Measurements from ENCODE around the gene PAPPA2. TPM values are rescaled to one million over a fixed set of nuclear protein-coding genes. Genes with fewer than 3 reads are reported as not detected.

The PAPPA2 gene
- total and polyA plus RNA-seq, 2 of the 4 experiments (the other 2 are of a cell fraction): 0.10 to 0.18 TPM

- Histone ChIP-seq H3K4me2 (ENCODE audit: low read depth, low read length) (no peak overlapping the region), H4K5ac (ENCODE audit: low read depth, low read length) (no peak overlapping the region), H3K79me1 (ENCODE audit: low read depth in 1 of 2, low read length in 2 of 2) (no peaks in the 10 kb centered on the region), H3K9me1 (ENCODE audit: insufficient read depth, low read length) (no peaks in the 10 kb centered on the region), H2AK5ac (ENCODE audit: low read depth, low read length) (no peak overlapping the region), H4K91ac (ENCODE audit: insufficient read depth, low read depth, low read length) (no peak overlapping the region), H3K4me3 (ENCODE audit: insufficient read depth, low read depth, low read length) (no peak overlapping the region), H3K14ac (replicated peaks; ENCODE audit: low read depth, low read length) (no peak overlapping the region), H2BK20ac (ENCODE audit: low read depth, low read length) (no peak overlapping the region), H2BK5ac (ENCODE audit: low read depth, low read length, poor library complexity, severe bottlenecking) (no peak overlapping the region), H3K4ac (ENCODE audit: low read depth, low read length) (no peak overlapping the region), H3K27me3 (ENCODE audit: control insufficient read depth, insufficient read depth, low read length) (no peaks in the 10 kb centered on the region), H2AK9ac (replicated peaks; ENCODE audit: low read depth, low read length, poor library complexity) (no peak overlapping the region), H2AFZ (replicated peaks; ENCODE audit: low read length, poor library complexity) (no peak overlapping the region), H3K9ac (ENCODE audit: low read depth, low read length) (no peak overlapping the region), H3K27ac (ENCODE audit: insufficient read depth, low read length) (no peak overlapping the region), H2BK15ac (ENCODE audit: low read depth, low read length) (no peak overlapping the region), H2BK120ac (ENCODE audit: low read depth, low read length) (no peak overlapping the region), H3K18ac (ENCODE audit: low read depth, low read length) (no peak overlapping the region), H3K36me3 (ENCODE audit: control insufficient read depth, insufficient read depth, low read length) (no peaks in the 10 kb centered on the region), H4K20me1 (ENCODE audit: insufficient read depth, low read length) (no peaks in the 10 kb centered on the region), H3K9me3 (ENCODE audit: control insufficient read depth, insufficient read depth, low read length) (no peaks in the 10 kb centered on the region), H3K23ac (ENCODE audit: low read depth, low read length) (no peak overlapping the region), H4K8ac (ENCODE audit: low read depth in 2 of 2, low read length in 2 of 2) (no peak overlapping the region), H3K4me1 (ENCODE audit: control insufficient read depth, insufficient read depth, low read length) (no peaks in the 10 kb centered on the region), H3K56ac (ENCODE audit: extremely low read depth, insufficient read depth, low read length) (no peak overlapping the region)
- ChIA-PET POLR2A (ENCODE audit: unreplicated experiment) (no interaction called here), CTCF (no interaction called here)
- dilution Hi-C loops (cut with HindIII; ENCODE audit: low sequenced_read_pairs, unreplicated experiment): no loop called here
- DNase-seq (no peak), ATAC-seq (ENCODE audit: low read depth) (no peak)
- BruUV-seq (replicated peaks): no TSS peak
- in situ Hi-C loops (cut with MboI; ENCODE audit: low sequenced_read_pairs): no loop called here
- no peak for TF ChIP-seq RAD21 (IDR thresholded peaks at IDR 0.05; ENCODE audit: low read length)
- no peak for TF ChIP-seq POLR2A (IDR thresholded peaks at IDR 0.05; ENCODE audit: low read depth, low read length)
- TF ChIP-seq MXI1 (IDR thresholded peaks at IDR 0.05; ENCODE audit: borderline replicate concordance, low read depth, low read length): no peak
- TF ChIP-seq RCOR1 (IDR thresholded peaks at IDR 0.05; ENCODE audit: insufficient replicate concordance, low read length): no peak
- TF ChIP-seq CHD1 (IDR thresholded peaks at IDR 0.05; ENCODE audit: low read depth, low read length): no peak
- TF ChIP-seq, protein P1, sequence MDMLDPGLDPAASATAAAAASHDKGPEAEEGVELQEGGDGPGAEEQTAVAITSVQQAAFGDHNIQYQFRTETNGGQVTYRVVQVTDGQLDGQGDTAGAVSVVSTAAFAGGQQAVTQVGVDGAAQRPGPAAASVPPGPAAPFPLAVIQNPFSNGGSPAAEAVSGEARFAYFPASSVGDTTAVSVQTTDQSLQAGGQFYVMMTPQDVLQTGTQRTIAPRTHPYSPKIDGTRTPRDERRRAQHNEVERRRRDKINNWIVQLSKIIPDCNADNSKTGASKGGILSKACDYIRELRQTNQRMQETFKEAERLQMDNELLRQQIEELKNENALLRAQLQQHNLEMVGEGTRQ (IDR thresholded peaks at IDR 0.05; ENCODE audit: low read depth, low read length): no peak
- TF ChIP-seq MAFK (IDR thresholded peaks at IDR 0.05; ENCODE audit: low read depth, low read length): no peak
- no peak for TF ChIP-seq SMC3 (IDR thresholded peaks at IDR 0.05; ENCODE audit: low read depth, low read length)
- no peak for TF ChIP-seq MAZ (IDR thresholded peaks at IDR 0.05; ENCODE audit: borderline replicate concordance, low read depth, low read length)
- no peak for TF ChIP-seq BHLHE40 (IDR thresholded peaks at IDR 0.05; ENCODE audit: low read depth, low read length)
- WGBS, 2 experiments (ENCODE audit: extremely low coverage in 2 of 2, insufficient read length in 1 of 2): no CpG with 5 or more reads among the region's 3 CpGs
- intact Hi-C loops (cut with micrococcal nuclease): no loop called here
Observed at GRCh38 chr1:176670853-176671252, 207.9 kb downstream of the PAPPA2 start.
